Large intestine (tissue), 3 donors: ENCODE data around the gene HLA-DOB. TPM values are rescaled to one million over a fixed set of nuclear protein-coding genes. Genes with fewer than 3 reads are reported as not detected.
"Not testable (repeated sequence)": the region's sequence is repeated elsewhere in the genome, so short reads cannot be mapped to it uniquely, and the experiment has no call there.

ENCODE experiments used
- DNase-seq, 2 donors: peaks; one replicate each; pipeline versions ENCODE4 v3.0.0 to v3.0.0-alpha.2; 2013
- H3K27ac ChIP-seq: one replicate; pipeline ENCODE4 v1.5.1; 2013; ENCODE audit warnings: low read length
- H3K27me3 ChIP-seq: 2 replicates; pipeline ENCODE4 v1.6.1; 2013; ENCODE audit warnings: low read length; ENCODE audit not compliant: control insufficient read depth, insufficient read depth
- H3K36me3 ChIP-seq: 2 replicates; pipeline ENCODE4 v1.6.1; 2013; ENCODE audit warnings: low read length; ENCODE audit not compliant: control insufficient read depth, insufficient read depth
- H3K4me1 ChIP-seq: one replicate; pipeline ENCODE4 v1.6.1; 2013; ENCODE audit warnings: low read length; ENCODE audit not compliant: control insufficient read depth, insufficient read depth
- H3K4me3 ChIP-seq: one replicate; pipeline ENCODE4 v1.5.1; 2013; ENCODE audit warnings: low read length
- H3K9me3 ChIP-seq: one replicate; pipeline ENCODE4 v1.6.1; 2013; ENCODE audit warnings: mild to moderate bottlenecking, low read depth, low read length, moderate library complexity; ENCODE audit not compliant: control insufficient read depth
- WGBS: methylation state at CpG from one replicate; pipeline ENCODE4 v1.1.5; 2013; ENCODE audit warnings: low lambda C conversion rate; ENCODE audit not compliant: insufficient coverage; 5-methylcytosine and 5-hydroxymethylcytosine counted together
- polyA plus RNA-seq: library from polyadenylated mRNA; unstranded; fragments of 120-200 nt; gene quantifications from one replicate; pipeline ENCODE4 v1.2.1, GENCODE V29; 2013

HLA-DOB gene
- polyA plus RNA-seq, 1 donor = 0.94 TPM

DNA sequence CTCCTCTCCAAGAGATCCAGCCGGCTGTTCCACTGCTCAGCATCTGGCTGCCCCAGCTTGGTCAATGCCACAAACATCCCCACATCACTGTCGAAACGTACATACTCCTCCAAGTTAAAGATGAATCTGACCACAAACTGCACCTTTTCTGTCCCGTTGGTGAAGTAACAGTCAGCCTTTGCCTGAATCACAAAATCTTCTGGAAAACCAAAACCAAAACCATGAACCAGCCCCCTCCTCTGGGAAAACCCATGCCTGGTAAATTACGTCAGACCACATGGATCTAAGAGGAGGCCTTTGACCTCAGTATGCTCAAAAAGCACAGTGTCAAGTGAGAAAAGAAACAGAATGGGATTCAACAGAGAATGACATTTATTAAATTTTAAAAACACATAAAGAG, 1.7 kb downstream of the HLA-DOB start:
- no peak for DNase-seq
- H3K27ac ChIP-seq = no peak overlapping the region
- H3K27me3 ChIP-seq = peaks cover 21% of the 10 kb centered on the region
- WGBS = no CpG with 5 or more reads among the region's 5 CpGs
- H3K4me3 ChIP-seq = no peak overlapping the region
- H3K36me3 ChIP-seq = no peaks in the 10 kb centered on the region
- no peaks in the 10 kb centered on the region for H3K4me1 ChIP-seq
- no peaks in the 10 kb centered on the region for H3K9me3 ChIP-seq

DNA sequence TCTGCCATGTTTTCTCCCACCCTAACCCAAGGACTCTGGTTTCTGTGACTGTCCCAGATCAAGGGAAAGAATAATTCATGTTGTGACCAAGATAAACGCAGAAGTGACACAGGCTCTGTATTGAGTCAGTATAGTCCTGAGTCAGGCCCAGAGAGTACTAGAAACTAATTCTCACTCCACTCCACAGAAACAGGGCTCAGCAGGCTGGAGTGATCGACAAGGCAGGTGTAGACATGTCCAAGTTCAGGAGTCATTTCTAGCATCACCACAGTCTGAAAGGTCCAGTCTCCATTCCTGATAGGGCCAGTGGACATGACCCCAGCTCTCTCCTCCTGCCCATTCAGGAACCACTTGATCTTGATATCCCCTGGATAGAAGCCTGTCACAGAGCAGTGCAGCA, 2.7 kb downstream of the HLA-DOB start:
- peaks cover 21% of the 10 kb centered on the region for H3K27me3 ChIP-seq
- H3K36me3 ChIP-seq = no peaks in the 10 kb centered on the region
- no peak for DNase-seq
- no peak overlapping the region for H3K27ac ChIP-seq
- no peaks in the 10 kb centered on the region for H3K4me1 ChIP-seq
- 100% methylated on average over 1 of the region's 2 CpGs for WGBS
- H3K4me3 ChIP-seq = no peak overlapping the region
- no peaks in the 10 kb centered on the region for H3K9me3 ChIP-seq

DNA sequence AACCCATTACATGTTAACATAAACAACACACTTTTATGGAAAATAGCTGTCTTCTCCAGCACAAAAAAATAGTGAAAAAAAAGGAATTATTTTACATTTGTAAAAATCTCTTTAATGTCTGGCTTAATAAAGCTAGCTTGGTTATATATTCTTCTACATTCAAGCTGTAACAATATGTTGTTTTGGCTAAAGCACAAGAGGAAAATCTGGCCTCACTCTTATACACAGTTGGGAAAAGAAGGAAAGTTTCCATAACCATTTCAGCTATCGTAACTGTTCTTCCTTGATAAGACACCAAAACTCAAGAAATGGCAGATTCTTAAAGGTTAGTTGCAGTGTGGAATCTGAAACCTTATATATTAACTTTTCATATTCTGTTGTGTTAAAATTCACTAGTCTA, 7.6 kb downstream of the HLA-DOB start:
- 0% methylated on average over 1 of the region's 1 CpG for WGBS
- no peaks in the 10 kb centered on the region for H3K9me3 ChIP-seq
- no peak overlapping the region for H3K4me3 ChIP-seq
- H3K27me3 ChIP-seq = peaks cover 18% of the 10 kb centered on the region
- no peaks in the 10 kb centered on the region for H3K36me3 ChIP-seq
- DNase-seq = no peak
- H3K27ac ChIP-seq = no peak overlapping the region
- no peaks in the 10 kb centered on the region for H3K4me1 ChIP-seq

DNA sequence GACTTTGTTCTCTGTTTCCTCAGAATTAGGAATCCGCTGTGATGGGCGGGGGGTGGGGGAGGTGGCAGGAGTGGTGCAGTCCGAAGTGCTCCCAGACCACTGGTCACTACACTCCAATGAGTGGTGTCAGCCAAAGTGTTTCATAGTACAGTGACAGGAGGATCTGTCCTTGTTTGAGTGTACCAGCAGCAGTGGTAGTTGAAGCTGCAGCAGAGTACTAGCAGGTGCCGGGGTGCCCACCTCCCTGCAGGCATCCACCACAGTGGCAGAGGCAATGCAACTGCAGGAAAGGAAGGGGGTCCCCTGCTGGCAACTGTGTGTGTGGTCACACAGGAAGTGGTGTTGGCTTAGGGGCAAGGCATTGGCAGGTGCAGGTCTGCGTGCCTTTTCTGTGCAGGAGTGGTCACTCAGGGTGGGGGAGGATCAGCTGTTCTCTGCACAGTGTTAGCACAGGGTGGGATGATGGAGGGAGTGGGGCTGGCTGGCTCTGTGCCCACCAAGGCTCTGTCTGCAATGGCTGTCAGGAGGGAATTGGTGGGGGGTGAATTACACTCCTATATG, 9.7 kb downstream of the HLA-DOB start:
- DNase-seq = no peak
- H3K4me1 ChIP-seq = no peaks in the 10 kb centered on the region
- H3K9me3 ChIP-seq = no peaks in the 10 kb centered on the region
- H3K27me3 ChIP-seq = peaks cover 9% of the 10 kb centered on the region
- no peak overlapping the region for H3K4me3 ChIP-seq
- no peaks in the 10 kb centered on the region for H3K36me3 ChIP-seq
- H3K27ac ChIP-seq = no peak overlapping the region
- no CpG with 5 or more reads among the region's 5 CpGs for WGBS

DNA sequence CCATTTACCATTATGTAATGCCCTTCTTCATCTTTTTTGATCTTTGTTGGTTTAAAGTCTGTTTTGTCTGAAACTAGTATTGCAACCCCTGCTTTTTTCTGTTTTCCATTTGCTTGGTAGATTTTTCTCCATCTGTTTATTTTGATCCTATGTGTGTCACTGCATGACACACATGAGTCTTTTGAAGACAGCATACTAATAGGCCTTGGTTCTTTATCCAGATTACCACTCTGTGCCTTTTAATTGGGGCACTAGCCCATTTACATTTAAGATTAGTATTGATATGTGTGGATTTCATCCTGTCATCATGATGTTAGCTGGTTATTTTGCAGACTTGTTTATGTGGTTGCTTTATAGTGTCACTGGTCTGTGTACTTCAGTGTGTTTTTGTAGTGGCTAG, 11.4 kb downstream of the HLA-DOB start:
- not testable (repeated sequence) for H3K4me1 ChIP-seq, H3K36me3 ChIP-seq, H3K4me3 ChIP-seq, H3K27ac ChIP-seq, DNase-seq, H3K9me3 ChIP-seq
- peaks cover 11% of the 10 kb centered on the region for H3K27me3 ChIP-seq

- no peaks in the 10 kb centered on the region for H3K4me1 ChIP-seq
- no peak overlapping the region for H3K4me3 ChIP-seq
- H3K27me3 ChIP-seq = peaks cover 26% of the 10 kb centered on the region
- H3K27ac ChIP-seq = no peak overlapping the region
- H3K9me3 ChIP-seq = no peaks in the 10 kb centered on the region
- DNase-seq = no peak
- H3K36me3 ChIP-seq = no peaks in the 10 kb centered on the region
- WGBS = 67% methylated on average over 1 of the region's 2 CpGs
Observed at GRCh38 chr6:32803416-32803815, 13.4 kb downstream of the HLA-DOB start.

- Histone ChIP-seq H3K36me3 (no peaks in the 10 kb centered on the region), H3K4me3 (no peak overlapping the region), H3K27ac (no peak overlapping the region), H3K9me3 (no peaks in the 10 kb centered on the region), H3K4me1 (peaks cover 2% of the 10 kb centered on the region), H3K27me3 (peaks cover 51% of the 10 kb centered on the region)
- no peak for DNase-seq
- no CpG with 5 or more reads among the region's 3 CpGs for WGBS
Observed at GRCh38 chr6:32799740-32800139, 17.1 kb downstream of the HLA-DOB start.

GRCh38 chr6:32799168-32799567, 17.6 kb downstream of the HLA-DOB start:
- H3K4me3 ChIP-seq = no peak overlapping the region
- 90% methylated on average over 2 of the region's 3 CpGs for WGBS
- no peak for DNase-seq
- H3K4me1 ChIP-seq = peaks cover 2% of the 10 kb centered on the region
- H3K36me3 ChIP-seq = no peaks in the 10 kb centered on the region
- no peak overlapping the region for H3K27ac ChIP-seq
- H3K9me3 ChIP-seq = no peaks in the 10 kb centered on the region
- peaks cover 56% of the 10 kb centered on the region for H3K27me3 ChIP-seq

GRCh38 chr6:32796848-32797776, 19.7 kb downstream of the HLA-DOB start:
- DNase-seq = peak; percentile 43
- no peak overlapping the region for H3K4me3 ChIP-seq
- WGBS = 59% methylated on average over 3 of the region's 30 CpGs
- H3K36me3 ChIP-seq = no peaks in the 10 kb centered on the region
- H3K4me1 ChIP-seq = peaks cover 2% of the 10 kb centered on the region
- H3K9me3 ChIP-seq = no peaks in the 10 kb centered on the region
- H3K27ac ChIP-seq = no peak overlapping the region
- peaks cover 64% of the 10 kb centered on the region for H3K27me3 ChIP-seq

DNA sequence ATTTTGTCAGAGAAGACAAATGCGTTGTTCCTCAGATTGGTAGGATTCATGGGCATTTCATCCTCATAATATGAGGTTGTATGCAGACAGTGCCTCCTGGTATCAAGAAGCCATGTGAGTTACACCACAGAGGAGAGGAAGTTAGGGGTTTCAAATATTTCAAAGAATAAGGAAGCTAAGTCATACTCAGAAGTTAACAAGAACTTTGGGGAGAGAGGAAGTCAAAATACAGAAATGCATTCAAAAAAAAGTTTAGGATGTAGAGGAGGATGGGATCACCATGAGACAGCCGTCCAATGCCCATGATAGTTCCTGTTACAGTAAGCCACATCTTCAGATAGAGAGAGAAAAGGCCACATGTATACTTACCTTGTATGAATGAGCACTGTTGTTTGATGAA, 22.3 kb downstream of the HLA-DOB start:
- Histone ChIP-seq H3K4me1 (peaks cover 2% of the 10 kb centered on the region), H3K4me3 (no peak overlapping the region), H3K36me3 (no peaks in the 10 kb centered on the region), H3K9me3 (no peaks in the 10 kb centered on the region), H3K27ac (no peak overlapping the region), H3K27me3 (peaks cover 69% of the 10 kb centered on the region)
- no peak for DNase-seq
- no CpG with 5 or more reads among the region's 2 CpGs for WGBS
